HG03135 (cell line): ENCODE measurements around the gene JKAMP.
"Not testable (repeated sequence)": the region's sequence is repeated elsewhere in the genome, so short reads cannot be mapped to it uniquely, and the experiment has no call there.

Experiments used
- ATAC-seq: cut with Tn5 transposase; IDR thresholded peaks from one replicate; pipeline ENCODE4 v1.9.1; 2021; ENCODE audit warnings: mild to moderate bottlenecking, moderate library complexity; ENCODE audit not compliant: unreplicated experiment

Gene JKAMP

GRCh38 chr14:59483819-59484638 is at the start of gene JKAMP, which contains the start of gene L3HYPDH:
Gene JKAMP, plus strand, starts transcription at chr14:59484517. Its CDS starts 73 bp downstream, at chr14:59484590.
Gene L3HYPDH, minus strand, starts transcription at chr14:59484408. Its CDS starts 92 bp downstream, at chr14:59484316.
- peak; percentile 90 for ATAC-seq

GRCh38 chr14:59435101-59435500 is 49.2 kb upstream of the JKAMP start:
- ATAC-seq = no peak

DNA sequence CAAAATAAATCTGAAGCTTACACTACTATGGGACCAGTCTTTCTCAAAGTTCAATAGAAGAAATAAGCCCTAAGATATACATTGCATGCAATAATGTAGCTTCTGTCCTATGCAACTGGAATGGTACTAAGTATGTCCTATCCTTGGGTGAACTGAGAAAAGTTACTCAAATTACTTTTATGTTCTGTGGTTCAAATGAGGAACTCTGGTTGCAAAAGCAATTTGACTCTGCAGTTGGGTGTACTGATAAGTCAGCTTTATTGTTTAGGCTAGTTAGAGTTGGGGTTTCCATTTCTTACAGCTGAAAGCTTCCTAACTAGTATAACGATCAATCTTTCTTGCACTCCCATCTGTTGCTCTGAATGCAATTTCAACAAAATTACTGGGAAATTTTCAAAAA is 48.3 kb upstream of the JKAMP start:
- no peak for ATAC-seq

DNA sequence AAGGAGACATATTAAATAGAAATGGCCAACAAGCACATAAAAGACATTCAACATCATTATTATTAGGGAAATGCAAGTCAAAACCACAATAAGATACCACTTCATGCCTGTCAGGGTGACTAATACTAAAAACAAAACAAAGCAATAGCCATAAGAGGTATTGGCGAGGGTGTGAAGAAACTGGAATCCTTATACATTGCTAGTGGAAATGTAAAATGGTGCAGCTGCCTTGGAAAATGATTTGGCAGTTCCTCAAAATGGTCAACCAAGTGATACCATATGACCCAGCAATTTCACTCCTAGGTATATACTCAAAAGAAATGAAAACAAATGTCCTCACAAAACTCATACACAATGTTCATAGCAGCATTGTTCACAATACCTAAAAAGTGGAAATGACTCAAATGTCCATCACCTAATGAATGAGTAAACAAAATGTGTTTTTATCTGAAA is 46.1 kb upstream of the JKAMP start:
- no peak for ATAC-seq

- ATAC-seq = no peak
Observed at GRCh38 chr14:59439256-59439965, 44.9 kb upstream of the JKAMP start.

- ATAC-seq = not testable (repeated sequence)
Observed at GRCh38 chr14:59448673-59449072, 35.6 kb upstream of the JKAMP start.

DNA sequence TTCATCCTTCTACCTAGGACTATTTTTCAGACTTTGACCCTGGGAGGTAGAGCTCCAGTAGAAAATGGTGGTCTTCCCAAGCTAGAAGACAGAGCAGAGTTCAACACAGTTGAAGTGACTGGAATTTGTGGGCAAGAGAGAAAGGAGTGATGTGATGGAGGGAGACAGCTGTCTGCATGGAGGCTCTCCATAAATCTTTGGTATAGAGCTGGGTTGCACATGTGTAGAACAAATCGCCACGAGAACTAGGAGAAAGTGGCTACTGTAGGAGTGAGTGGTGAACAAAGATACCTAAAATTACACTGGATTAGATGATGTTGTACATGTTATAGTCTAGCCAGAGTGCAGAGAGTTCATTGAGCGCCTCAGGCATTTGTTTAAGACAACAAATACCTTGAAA is 33.6 kb upstream of the JKAMP start:
- no peak for ATAC-seq

- ATAC-seq = no peak
Observed at GRCh38 chr14:59451849-59452248, 32.5 kb upstream of the JKAMP start.

DNA sequence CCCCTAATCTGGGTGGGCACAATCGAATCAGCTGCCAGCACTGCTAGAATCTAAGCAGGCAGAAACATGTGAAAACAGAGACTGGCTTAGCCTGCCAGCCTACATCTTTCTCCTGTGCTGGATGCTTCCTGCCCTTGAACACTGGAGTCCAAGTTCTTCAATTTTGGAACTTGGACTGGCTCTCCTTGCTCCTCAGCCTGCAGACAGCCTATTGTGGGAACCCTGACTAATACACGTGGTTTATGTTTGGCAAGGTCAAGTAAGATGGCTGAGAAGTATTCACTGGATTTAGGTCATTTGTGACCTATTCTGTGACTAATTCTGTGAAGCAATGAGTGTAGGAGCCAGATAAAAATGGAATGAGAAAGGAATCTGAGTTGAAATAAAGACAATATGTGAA is 30.2 kb upstream of the JKAMP start:
- ATAC-seq = no peak

- ATAC-seq = no peak
Observed at GRCh38 chr14:59455411-59455810, 28.9 kb upstream of the JKAMP start.

GRCh38 chr14:59458486-59458885 is 25.8 kb upstream of the JKAMP start:
- no peak for ATAC-seq

GRCh38 chr14:59460378-59460777 is 23.9 kb upstream of the JKAMP start:
- ATAC-seq = no peak

- ATAC-seq = no peak
Observed at GRCh38 chr14:59461891-59462290, 22.4 kb upstream of the JKAMP start.

DNA sequence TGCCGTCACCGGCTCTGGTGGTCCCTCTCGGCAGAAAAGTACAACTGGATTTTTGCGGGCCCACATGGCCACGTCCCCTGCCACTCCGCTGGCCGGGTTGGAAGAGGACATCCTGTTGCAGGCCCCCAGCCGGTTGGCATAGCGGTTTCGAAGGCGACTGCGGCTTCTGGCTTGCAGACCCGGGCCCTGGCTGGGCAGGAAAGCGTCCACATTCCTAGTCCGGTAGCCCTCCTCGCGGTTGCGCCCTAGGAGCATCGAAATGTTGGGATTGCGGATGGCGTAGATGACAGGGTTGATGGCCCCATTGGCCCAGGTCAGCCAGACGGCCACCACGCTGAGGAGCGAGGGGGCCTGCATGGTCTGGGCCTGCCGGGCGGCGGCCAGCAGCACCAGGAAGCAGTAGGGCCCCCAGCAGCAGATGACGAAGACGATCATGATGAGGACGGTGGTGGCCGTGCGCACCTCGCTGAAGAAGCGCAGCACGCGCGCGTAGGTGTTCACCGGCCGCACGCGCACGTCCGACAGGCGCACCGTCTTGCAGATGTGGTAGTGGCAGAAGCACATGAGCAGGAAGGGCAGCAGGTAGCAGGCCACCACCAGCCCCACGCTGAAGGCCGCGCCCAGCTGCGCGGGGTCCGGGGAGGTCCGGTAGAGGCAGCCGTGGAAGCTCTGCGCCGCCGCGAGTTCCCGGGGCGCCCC is 20.4 kb upstream of the JKAMP start:
- ATAC-seq = peak; percentile 36

DNA sequence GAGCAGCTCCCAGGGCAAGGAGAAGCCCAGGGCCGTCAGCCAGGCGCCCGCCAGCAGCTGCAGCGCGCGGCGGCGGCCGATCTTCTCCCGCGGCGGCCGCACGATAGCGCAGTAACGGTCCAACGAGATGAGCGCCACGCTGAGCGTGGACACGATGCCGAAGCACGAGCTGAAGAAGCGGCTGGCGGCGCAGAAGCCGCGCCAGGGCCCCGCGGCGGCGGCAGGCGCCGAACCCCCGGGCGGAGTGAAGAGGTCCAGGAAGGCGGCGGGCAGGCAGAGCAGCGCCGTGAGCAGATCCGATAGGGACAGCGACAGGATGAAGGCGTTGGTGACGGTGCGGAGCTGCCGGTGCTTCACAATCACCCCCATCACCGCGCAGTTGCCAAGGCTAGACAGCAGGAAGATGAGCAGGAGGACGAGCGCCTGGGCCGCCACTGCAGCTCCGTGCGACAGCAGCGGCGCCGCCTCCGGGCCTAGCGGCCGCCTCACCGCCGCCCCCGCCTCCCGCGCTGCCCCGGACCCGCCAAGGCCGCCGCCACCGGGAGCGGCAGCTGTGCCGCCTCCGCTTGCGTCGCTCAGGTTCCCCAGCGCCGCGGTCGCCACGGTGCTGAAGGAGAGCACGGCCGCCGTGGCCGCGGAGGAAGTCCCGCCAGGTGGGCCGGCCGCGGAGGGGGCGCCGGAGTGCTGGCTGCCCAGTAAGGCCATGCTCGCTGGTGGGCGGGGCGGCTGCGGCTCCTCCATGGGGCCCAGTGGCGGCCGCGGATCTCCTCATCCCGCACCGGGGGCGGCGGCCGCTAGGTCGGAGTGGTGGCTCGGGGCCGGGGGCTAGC is 19.6 kb upstream of the JKAMP start:
- peak; percentile 58 for ATAC-seq

DNA sequence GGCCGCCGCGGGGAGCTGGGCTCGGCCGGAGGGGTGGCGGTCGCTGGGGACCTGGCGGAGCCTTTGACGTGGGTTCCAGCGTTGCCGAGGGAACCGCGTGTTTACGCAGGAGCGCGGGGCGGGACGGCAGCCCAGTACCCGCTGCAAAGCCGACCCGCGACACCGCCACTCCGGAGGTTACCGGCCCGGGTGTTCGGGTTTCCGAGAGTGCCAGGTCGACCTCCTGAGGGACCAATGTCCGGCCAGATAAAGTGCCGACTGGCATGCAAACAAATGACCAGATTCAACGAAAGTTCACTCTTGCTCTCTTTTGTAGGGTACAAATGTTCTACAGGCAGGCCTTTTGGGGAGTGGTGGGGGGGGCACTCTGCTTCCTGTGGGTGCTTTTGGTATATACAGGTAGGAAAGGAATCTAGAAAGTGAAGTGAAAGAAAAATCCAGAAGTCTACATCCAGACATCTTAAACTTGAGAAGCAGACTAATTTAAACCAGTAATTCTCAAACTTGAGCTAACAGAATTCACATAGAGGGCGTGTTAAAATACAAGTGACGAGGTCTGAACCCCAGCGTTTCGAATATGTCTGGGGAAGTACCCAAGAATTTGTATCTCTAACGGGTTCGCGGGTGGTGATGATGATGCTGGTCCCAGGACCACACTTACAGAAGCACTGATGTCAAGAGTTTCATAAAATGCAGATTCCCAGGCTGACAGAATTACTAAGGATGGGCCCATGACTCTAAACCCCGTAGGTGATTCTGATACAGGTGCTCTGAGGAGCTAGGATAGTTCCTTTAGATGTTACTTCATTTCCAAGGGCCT is 18.8 kb upstream of the JKAMP start, which contains the start of gene GPR135:
Gene GPR135, minus strand, starts transcription at position 65 of the 820 bp plus-strand sequence. CDS start 154 bp downstream, outside the sequence.
- ATAC-seq = peak; percentile 42

DNA sequence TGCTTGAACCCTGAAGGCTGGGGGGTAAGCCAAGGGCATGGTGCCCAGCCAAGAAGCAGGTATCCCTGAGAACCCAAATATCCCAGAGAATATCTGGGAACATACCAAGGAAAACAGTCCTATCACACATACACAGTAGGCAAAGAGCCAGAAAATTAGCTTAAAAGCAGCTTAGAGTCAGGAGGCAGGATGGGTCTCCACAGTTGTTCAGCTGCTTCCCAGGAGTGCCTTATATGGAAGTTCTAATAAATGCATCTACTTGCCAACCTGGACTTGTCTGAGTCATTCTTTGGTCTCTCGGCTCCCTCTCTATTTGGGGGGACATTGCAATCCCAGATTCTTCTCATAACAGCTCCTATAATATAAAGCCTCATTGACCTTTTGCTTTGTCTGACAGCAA is 10.1 kb upstream of the JKAMP start:
- no peak for ATAC-seq

GRCh38 chr14:59475709-59476108 is 8.6 kb upstream of the JKAMP start:
- ATAC-seq = no peak

DNA sequence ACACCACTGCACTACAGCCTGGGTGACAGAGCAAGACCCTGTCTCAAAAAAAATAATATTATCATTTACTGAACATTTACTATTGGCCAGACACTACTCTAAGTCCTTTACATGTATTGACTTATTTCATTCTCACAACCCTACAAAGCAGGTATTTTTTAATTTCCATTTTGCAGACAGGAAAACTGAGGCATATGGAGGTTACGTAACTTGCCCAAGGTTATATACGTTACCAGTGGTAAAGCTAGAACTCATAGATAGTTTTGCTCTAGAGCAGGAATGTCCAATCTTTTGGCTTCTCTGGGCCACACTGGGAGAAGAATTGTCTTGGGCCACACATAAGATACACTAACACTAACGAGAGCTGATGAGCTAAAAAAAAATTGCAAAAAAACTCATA is 5.8 kb upstream of the JKAMP start:
- ATAC-seq = no peak

- no peak for ATAC-seq
Observed at GRCh38 chr14:59480166-59480565, 4.2 kb upstream of the JKAMP start.
